GM21737 (cell line): Measurements from ENCODE around the gene ARHGAP26.
A peak's percentile ranks its signal among the peaks of the same experiment; 100 is the strongest.

Source experiments
- ATAC-seq: cut with Tn5 transposase; IDR thresholded peaks from one replicate; pipeline ENCODE4 v1.9.1; 2021; ENCODE audit warnings: mild to moderate bottlenecking, moderate library complexity; ENCODE audit not compliant: unreplicated experiment

ARHGAP26 gene

DNA sequence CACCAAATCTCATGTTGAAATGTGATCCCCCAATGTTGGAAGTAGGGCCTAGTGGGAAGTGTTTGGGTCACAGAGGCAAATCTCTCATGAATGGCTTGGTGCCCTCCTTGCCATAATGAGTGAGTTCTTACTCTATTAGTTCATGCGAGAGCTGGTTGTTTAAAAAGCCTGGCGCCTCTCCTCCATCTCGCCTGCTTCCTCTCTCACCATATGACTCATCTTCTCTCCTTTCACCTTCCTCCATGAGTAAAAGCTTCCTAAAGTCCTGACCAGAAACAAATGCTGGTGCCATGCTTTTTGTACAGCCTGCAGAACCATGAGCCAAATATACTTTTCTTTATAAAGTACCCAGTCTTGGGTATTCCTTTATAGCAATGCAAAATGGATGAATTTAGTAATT is 20.9 kb upstream of the ARHGAP26 start:
- no peak for ATAC-seq

DNA sequence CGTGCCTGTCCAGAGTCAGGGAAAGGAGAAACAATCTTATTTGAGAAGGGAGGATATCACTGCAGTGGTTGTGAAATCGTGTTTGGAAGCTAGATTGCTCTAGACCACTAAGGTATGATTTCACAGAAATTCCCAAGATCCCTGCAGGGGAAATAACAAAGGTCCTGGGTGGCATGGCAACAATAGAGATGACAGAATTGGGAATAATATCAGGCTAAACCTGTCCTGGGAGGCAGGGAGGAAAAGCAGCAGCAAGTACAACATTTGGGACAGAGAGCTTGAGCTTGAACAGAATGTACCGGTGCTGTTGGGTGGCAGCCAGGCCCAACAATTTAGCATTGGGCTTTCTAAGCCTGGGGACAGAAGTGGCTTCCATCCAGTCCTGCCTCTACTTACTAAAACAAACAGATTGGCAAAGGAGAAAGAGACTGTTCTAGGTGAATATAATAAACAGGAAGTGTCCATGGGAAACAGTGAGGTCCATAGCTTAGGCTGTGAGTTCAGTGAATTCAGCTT is 17.0 kb upstream of the ARHGAP26 start:
- ATAC-seq = no peak

DNA sequence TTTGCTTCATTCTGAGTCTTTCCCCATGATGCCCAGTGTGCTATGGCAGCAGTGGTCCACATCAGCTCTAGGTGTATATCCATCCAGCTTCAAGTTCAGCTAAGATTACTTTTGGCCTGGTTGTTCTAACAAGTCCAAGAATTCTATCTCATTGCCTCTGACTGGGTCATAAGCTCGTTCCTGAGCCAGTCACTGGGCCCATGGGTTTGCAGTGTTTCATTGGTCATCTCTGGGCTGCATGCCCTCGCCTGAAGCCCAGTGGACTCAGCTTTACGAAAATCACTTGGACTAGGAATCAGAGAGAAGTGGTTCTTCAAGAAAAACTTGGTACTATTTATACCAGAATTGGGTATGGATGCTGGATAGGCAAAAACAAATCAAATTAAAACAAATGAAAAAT is 16.1 kb upstream of the ARHGAP26 start:
- ATAC-seq = no peak

GRCh38 chr5:142756576-142756975 is 13.6 kb upstream of the ARHGAP26 start:
- no peak for ATAC-seq

DNA sequence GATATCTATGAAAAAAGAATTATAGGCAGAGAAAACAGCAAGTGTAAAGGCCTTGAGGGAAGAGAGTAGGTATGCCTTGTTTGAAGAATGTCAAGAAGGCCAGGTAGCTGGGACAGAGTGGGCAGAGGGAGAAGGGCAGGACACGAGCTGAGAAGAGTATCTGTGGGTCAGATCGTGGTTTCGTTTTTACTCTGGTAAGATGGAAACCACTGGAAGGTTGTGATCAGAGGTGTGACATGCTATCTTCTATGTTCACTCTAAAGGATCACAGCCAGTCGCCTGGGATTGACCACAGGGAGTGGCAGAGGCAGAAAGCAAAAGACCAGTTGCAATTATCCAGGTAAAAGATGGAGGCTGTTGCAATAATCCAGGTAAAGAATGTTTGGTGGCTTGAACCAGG is 12.6 kb upstream of the ARHGAP26 start:
- no peak for ATAC-seq

DNA sequence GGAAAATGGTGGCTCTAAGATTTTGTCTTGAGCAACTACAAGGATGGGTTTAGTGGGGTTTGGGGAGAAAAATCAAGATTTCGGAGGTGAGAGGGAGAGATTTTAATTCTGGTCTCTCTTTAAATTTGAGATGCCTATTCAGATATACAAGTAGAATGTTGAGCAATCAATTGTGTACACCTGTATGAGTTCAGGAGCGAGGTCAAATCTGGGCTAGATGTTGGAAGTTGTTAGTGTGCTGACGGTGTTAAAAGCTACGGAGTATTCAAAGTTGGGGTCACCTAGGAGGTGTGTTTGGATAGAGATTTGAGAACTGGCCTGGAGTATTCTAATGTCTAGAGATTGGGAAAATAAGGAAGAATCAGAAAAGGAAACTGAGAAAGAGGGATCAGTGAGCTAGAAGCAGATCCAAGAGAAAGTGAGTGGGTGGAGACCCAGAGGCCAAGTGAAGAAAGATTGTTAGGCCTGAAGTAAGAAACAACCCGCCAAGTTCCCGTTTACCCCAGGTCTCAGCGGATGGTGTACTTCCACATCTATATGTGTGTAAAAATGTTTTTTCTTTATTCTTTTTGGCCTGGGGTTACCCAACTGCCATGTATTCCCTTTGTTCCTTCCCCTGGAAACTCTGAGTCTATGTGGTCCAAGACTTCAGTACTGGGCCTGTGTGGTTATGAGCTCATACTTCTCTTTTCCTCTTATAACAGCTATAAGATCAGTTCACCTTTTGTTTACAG is 11.9 kb upstream of the ARHGAP26 start:
- no peak for ATAC-seq

DNA sequence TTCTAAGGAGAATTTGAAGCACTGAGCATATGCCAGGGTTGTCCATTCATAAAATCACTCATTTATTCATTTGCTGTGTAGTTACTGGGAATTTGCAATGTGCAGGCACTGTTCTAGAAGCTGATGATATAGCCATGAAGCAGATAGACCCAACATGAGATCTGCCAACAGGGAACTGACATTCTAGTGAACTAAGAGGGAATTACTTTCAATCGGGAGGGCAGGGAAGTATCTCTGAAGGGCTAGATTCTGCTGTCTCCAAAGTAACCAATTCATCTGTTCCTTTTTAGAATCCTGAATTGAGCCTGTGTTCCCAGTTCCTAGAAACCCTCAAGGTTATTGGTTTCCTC is 11.4 kb upstream of the ARHGAP26 start:
- ATAC-seq = no peak

- no peak for ATAC-seq
Observed at GRCh38 chr5:142763701-142764100, 6.5 kb upstream of the ARHGAP26 start.

GRCh38 chr5:142767178-142767577 is 3.0 kb upstream of the ARHGAP26 start:
- ATAC-seq = no peak

DNA sequence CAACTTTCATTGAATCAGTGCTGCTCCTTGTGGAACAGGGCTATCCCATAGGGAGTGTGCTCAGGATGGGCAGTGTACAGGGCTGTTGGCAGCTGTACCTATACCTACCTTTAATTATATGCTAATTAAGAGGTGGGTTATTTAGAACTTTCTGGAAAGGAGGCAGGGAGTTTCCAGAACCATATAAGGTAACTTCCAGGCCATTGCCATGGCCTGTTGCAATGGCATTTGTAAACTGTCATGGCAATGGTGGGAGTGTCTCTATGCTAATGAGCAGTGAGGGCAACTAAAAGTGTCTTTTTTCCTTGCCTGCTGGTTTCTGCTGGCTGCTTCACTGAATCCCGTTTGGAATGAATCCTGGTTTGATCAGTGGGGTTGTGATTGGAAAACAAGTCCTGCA is 2.3 kb upstream of the ARHGAP26 start:
- no peak for ATAC-seq

DNA sequence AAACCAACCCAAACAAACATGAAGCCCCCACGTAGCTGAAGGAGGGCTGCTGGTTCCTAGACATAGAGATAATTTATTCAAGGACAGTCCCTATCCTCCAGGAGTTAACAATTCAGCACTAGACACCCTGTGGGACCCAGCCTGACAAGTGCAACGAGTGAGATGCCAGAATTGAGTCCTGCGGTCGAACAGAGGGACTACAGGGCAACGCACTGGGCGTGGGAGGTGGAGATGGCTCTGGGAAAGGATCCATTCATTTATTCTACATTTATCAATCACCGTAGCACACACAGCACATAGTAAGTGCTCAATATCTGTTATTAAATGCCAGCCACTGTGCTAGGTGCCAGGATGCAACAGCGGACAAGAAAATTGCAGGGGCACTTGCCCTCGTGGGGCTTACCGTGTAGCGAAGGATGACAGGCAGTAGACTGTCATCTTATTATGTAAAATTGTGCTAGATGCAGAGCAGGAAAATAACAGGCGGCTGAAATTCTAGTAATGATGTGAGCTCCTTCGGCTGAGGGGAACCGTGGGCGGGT is 855 bp upstream of the ARHGAP26 start:
- ATAC-seq = no peak

- ATAC-seq = peak; percentile 30
Observed at GRCh38 chr5:142770650-142771609, 753 bp downstream of the ARHGAP26 start.

GRCh38 chr5:142771666-142772065 is 1.5 kb downstream of the ARHGAP26 start:
- ATAC-seq = no peak

DNA sequence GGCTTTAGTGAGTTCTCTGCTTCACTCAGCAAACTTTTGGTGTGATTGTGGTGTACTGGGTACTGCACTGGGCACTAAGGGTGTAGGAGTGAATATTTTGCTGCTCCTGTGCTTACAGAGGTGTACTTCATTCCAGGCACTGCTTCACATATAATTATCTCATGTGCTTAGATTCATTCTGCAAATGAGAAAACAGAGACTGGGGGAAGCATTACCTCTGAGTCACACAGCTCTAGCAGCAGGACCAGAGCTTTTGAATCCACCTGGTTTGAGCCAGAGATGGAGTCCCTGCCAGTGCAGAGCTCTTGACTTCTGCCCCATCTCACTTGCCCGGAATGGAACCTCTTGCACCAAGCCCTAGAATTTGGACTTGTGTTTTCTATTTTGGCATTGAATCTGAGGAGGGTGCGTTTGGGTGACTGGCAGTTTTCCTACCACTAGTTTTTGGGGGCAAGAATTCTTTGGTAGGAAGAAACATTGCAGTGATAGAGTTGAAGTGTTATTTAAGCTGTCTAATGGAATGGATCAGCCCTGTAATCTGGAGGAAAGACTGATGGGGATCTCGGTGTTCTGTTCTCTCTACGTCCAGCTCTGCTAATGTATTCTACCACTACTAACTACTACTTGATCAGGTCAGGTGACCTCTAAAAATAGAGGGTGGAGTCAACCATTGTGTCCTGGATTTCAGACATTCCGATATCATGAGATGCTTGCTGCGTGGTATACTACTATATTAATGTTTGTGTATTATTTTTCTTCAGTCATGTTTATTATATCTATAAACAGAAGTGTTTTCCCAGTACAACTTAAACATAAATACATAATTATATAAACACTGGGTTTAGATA is 2.5 kb downstream of the ARHGAP26 start:
- ATAC-seq = no peak

DNA sequence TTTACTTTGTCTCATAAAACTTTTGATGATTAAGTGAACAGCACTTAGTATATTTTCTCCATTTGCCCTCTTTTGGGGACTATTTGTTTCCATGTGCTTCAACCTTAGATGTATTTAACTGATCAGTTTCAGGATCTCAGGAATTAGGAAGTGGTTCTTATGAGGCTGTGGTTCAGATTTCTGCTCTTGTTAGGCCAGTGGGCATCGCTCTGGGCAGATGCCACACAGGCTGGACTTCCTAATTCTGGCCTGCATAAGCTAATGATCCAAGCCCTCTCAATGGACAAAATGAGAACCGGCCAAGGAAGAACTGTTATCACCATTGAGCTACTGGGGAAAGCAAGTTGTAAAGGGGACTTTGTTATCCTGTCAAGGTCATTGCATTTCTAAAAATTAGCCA is 6.9 kb downstream of the ARHGAP26 start:
- no peak for ATAC-seq

DNA sequence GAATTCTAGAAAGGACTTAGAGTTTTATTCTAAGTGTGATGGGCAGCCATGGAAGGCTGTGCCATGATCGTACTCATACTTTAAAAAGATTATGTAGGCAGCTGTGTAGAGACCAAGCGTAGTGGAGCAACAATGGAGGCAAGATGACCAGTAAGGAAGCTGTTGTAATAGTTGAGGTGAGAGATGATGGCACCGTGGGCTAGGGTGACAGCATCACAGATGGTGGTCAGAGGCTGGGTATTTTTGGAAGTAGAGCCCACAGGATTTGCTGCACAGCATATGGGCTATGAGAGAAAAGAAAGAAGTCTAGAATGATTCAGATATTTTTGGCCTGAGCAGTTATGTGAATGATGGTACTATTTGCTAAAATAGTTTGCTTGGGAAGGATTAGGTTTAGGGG is 7.7 kb downstream of the ARHGAP26 start:
- ATAC-seq = no peak

- no peak for ATAC-seq
Observed at GRCh38 chr5:142779163-142779840, 9.1 kb downstream of the ARHGAP26 start.

GRCh38 chr5:142780871-142781270 is 10.7 kb downstream of the ARHGAP26 start:
- no peak for ATAC-seq

GRCh38 chr5:142782976-142783530 is 12.9 kb downstream of the ARHGAP26 start:
- no peak for ATAC-seq
